Measurements from ENCODE around the gene NME5.
"Not testable (repeated sequence)": the region's sequence is repeated elsewhere in the genome, so short reads cannot be mapped to it uniquely, and the experiment has no call there.

- not testable (repeated sequence) for TF ChIP-seq CTCF (conservative IDR thresholded peaks at IDR 0.05); EZH2 (IDR thresholded peaks at IDR 0.05; ENCODE audit: low read depth)
Measured at GRCh38 chr5:138070026-138070425, 69.2 kb downstream of the NME5 start.

Data from PC-9 (cell line).